Renal cortex interstitium (tissue), 15 donors: ENCODE data around the gene ZG16B. TPM values are rescaled to one million over a fixed set of nuclear protein-coding genes. Genes with fewer than 3 reads are reported as not detected.

ENCODE experiments used
- DNase-seq, 11 donors: peaks; one replicate each; pipeline ENCODE4 v3.0.0-alpha.2; 2013; ENCODE audit warnings: low read depth in 9 of 11, low spot score in 4 of 11; ENCODE audit errors: extremely low read depth in 1 of 11
- long read RNA-seq, 16 experiments: transcript quantifications; one replicate each; lab custom pipeline, GENCODE V29; 2026
- polyA plus RNA-seq, 3 donors: library from polyadenylated mRNA; unstranded; fragments of 120-200 nt; gene quantifications; one replicate each; pipeline ENCODE4 v1.2.1, GENCODE V29; 2013; ENCODE audit not compliant: insufficient read length in 3 of 3

Gene ZG16B, protein sequence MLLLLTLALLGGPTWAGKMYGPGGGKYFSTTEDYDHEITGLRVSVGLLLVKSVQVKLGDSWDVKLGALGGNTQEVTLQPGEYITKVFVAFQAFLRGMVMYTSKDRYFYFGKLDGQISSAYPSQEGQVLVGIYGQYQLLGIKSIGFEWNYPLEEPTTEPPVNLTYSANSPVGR
- polyA plus RNA-seq: under 1 TPM in 1 of 3 donors, not detected in 2; 0.70 TPM
- long read RNA-seq, donor 1: 0 reads
- long read RNA-seq, donor 2: 0 reads
- long read RNA-seq, donor 3: 0 reads
- long read RNA-seq, donor 4: 0 reads
- long read RNA-seq, donor 5: 0 reads
- long read RNA-seq, donor 6: 0 reads
- long read RNA-seq, donor 7: 0 reads
- long read RNA-seq, donor 8: 0 reads
- long read RNA-seq, donor 9, partial matches to known transcripts: 0 of 1 reads
- long read RNA-seq, donor 9, other reads (novel, unspliced or antisense): 0 of 1 reads
- long read RNA-seq, donor 10, partial matches to known transcripts: 0 of 1 reads
- long read RNA-seq, donor 10, other reads (novel, unspliced or antisense): 0 of 1 reads
- long read RNA-seq, donor 11, partial matches to known transcripts: 0 of 1 reads
- long read RNA-seq, donor 11, other reads (novel, unspliced or antisense): 0 of 1 reads
- long read RNA-seq, donor 12: 0 reads
- long read RNA-seq, donor 13: 0 reads
- long read RNA-seq, donor 14: 0 reads
- long read RNA-seq, donor 15: 0 reads
- long read RNA-seq, donor 16, partial matches to known transcripts: 0 of 1 reads
- long read RNA-seq, donor 16, other reads (novel, unspliced or antisense): 0 of 1 reads

DNA sequence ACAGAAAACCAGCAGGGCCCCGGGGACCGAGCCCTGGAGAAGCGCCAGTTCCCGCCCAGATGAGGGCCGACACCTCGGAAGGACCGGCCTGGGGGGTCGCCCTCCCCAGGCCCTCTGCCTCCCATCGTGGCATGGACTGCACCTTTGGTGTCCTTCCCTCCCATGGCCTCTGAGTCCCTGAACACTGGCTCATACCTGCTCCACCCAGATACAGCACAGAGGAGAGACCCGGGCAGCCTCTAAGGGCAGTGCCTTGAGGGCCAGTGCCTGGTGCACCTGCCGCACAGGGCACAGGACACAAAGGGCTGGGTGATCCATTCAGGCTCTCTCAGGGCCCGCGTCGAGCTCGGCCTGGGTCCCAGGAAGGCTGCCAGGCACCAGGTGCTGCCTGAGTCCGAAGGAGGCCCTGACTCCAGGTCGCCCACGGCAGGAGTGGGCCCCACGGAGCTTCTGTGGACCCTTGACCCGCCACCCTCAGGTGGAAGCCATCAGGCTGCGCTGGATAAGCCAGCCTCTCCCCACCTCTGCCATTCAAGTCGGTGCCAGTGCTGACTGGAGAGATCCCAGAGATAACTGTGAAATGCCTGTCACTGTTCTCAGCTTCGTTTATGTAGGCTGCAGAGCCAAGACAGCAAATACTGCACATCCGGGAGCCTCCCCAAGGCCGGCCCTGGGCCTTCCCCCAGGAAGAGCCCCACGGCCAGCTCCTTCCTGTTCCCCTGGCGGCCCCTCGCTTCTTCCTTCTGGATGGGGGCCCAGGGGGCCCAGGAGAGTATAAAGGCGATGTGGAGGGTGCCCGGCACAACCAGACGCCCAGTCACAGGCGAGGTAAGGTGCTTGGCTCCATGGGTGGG, at the start of gene ZG16B:
Gene ZG16B (plus strand): TSS at position 803 of the 854 bp plus-strand sequence. CDS start 139 bp downstream, outside the sequence.
- no peak for DNase-seq

DNA sequence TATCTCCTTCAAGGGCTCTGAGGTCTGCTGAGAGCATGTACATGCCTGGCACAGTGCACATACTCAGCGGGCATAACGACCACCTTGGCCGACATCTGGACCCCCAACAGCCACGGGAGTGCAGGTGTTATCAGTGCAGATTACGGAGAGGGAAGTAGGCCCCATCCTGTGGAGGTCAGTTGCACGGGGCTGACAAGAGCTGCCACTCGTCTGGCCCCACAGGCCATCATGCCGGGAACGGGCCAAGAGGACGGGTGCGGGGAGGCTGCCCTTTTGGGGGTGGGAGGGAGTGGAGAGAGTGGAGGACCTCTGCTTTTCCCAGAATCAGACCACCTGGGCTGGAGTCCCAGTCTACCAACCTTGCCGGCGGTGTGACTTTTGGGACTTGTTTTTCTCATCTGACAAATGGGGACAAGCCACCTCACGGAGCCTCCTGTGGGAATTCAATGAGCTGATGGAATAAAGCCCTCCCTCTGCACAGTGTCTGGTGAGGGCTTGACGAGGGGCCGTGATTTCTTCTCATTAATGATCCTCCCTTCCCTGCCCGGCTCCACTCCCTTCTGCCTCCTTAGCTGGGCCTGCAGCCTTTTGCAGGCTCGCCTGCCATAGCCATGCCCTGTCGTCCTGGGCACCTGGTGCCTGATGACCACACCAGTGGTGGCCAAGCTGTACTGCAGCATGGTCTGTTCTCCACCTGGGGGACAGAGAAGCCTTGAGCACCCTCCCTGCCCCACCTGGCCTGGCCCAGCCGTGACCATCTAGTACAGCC, 47.3 kb upstream of the ZG16B start:
- no peak for DNase-seq

DNA sequence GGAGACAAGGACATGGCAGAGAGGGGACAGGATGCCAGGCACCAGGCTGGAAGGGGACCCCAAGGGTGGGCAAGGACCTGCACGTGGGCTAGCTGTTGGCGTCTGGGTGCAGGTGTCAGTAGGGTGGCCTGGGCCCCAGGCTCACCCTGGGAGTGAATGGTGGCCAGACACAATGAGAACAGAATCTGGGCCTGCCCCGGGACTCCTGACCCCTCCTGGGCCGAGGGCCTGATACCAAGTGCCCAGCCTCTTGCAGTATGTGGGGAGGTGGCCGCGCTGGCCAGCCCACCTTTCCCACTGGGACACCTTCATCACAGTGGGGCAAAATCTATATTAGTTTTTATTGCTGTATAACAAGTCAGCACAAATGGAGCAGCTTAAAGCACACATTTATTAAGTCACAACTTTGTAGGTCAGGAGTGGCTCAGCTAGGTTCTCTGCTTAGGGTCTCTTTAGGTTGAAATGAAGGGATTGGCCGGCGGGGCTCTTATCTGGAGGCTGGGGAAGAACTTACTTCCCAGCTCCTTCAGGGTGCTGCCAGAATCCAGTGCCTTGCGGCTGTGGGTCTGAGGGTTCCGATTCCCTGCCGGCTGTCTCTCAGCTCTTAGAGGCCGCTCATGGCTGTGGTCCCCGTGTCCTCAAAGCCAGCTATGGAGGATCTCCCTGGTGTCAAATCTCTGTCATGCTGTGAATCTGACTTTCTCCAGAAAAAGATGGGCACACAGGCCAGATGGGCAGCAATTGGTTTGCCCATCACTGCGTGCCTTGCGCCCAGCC, 46.3 kb upstream of the ZG16B start:
- no peak for DNase-seq

DNA sequence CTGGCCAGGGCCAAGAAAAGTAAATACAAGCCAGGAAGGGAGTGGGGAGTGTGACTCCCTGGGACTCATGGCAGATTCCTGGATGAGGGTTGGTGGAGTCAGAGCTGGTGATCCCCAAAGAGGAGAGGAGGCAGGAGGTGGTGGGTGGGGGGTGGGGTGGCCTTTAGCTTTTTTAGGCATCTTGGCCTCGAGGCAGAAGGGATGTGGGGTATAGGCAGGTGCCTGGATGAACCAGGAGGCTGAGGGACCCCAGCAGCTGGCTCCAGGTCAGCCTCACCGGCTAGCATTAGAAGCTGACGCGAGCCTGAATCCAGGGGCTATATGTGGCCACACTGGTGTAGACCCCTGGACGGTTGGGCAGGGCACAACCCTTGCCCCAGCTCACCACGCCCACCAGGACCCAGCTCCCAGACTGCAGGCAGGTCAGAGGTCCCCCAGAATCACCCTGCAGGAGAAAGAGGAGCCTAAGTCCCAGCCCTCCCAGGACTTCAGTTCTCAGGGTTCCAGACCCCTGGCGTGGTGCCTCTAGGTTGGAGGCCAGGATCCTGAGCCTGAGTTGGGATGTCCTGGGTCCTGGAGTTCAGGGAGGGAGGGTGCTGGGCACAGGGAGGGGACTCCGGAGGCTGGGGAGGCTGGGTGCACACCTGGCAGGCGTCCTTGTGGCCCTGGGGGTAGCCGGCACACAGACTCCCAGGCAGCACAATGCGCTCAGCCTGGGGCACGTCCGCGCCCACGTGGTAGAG, 45.6 kb upstream of the ZG16B start:
- DNase-seq: no peak

DNA sequence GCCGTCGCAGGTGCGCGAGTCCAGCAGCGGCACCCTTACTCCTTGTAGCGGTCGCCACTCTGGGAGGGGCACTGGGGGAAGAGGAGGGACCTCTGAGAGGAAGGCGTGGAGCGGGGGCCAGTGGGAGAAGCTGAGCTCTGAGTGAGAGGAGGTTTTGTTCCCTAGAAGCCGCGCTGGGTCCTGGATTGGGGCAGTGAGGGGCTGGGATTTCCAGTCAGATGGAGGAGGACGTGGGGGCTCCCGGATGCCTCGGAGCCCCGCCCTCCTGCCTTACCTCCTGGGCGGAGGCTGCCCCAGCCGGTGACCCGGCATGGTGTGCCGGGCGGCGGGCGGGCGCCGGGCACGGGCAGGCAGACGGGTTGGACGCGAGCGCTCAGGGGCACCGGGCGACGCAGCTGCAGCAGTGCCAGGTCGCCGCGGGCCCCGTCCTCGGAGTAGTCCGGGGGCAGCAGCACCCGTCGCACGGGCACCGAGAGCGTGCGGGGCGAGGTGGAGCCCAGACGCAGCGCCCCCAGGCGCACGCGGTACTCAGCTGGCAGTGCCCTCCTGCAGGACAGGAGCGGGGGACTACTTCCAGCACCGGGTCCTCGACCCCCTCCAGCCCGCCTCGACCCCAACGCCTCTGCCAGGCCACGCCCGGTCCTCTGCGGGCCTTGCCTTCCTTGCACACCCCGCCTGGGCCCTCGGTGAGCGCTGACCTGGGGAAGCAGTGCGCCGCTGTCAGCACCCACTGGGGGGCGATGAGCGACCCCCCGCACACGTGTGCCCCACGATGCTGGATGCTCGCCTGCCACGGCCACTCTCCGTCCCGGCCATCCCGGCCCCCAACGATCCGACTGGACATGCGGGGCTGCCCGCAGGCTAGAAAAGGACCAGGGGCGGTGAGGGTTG, 44.8 kb upstream of the ZG16B start:
- DNase-seq: no peak

DNA sequence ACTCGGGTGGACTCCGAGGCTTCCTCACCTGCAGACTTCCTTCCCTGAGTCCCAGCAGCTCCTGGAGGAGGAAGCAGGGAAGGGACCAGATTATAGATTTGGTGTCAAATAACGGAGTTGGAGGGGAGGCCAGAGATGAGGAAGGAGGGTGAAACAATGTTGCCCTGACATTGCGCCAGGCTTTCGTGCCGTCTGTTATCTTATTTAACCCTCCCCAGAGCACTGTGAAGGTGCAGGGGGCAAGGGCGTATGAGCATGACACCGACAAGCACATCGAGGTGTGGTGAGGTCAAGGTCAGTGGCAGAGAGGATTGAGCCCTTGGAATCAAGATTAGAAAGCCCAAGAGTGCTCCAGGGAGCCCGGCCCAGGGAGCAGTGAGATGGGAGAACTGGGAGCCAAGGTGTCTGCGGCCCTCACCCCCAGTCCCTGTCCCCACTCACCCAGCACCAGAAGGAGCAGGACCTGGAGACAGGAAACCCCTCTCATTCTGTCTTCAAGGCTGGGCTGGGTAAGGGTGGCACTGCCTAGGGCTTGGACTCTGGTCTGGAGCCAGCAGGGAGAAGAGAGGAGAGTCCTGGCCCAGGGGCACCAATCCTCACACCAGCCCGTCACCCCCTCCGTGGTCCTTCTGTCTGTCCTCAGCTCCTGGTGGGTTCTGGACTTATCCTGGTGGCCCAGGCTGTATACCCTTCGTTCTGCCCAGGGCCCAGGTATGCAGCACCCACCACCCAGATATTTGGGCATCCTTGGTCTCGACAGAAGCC, 43.9 kb upstream of the ZG16B start:
- DNase-seq: no peak

DNA sequence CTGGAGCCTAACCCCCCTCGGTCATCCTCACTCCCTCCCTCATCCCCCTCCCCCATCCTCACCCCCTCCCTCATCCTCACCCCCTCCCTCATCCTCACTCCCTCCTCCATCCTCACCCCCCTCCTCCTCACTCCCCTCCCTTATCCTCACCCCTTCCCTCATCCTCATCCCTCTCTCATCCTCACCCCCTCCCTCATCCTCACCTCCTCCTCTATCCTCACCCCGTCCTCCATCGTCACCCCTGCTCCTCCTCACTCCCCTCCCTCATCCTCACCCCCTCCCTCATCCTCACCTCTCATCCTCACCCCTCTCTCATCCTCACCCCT, 43.3 kb upstream of the ZG16B start:
- DNase-seq: no peak

DNA sequence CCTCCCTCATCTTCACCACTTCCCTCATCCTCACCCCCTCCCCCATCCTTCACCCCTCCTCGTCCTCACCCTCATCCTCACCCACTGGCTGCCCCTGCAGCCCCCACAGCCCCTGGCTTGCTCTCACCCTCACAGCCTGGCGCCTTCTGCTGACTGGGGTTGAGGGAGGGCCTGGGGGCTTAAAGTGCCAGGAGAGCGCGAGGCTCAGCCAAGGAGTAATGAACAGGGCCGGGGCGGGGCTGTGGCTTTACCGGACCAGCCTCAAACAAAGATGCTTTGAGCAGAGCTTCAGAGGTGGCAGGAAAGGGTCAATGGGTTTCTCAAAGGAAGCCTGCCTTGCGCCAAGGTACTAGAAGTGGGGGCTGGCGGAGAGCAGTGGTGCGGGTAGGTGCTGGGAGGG, 42.7 kb upstream of the ZG16B start, which contains the start of gene PRSS33:
Gene PRSS33 (minus strand): TSS at position 155 of the 400 bp plus-strand sequence. CDS start 1,013 bp downstream, outside the sequence.
- no peak for DNase-seq

DNA sequence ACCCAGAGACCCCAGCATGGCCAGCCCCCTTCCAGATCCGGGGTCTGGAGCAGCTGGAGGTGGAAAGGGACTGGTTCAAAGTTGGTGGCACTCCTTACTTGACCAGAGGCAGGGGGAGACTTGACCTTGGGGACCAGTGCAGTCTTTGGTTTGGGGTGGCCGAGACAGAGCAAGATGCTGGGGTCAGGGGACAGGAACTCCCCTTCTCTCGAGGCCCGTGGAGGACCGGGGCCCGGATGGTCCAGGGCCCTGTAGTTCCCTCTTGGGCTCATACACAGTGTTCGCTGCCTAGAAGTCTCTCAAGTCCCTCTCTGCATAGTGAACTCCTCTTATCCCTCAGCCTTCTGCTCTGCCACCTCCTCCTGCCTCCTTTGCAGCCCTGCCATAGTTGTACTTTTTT, 42.1 kb upstream of the ZG16B start:
- DNase-seq: no peak

DNA sequence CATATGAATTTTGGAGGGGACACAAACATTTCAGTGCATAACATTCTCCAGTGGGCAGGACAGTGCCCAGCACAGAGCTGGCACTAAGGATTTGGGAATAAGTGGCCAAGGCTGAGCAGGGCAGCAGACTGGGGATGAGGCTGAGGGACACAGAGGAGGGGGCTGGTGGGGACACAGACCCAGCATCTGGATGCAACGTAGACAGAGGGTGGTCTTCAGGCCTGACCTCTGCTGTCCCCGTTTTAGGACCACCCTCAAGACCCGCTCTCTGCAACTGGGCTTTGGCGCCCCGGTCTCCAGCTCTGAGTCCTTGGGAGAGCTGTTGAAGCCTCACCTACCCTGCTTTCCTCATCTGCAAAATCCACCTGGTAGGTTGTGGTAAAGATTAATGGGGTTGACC, 39.5 kb upstream of the ZG16B start:
- DNase-seq: no peak

DNA sequence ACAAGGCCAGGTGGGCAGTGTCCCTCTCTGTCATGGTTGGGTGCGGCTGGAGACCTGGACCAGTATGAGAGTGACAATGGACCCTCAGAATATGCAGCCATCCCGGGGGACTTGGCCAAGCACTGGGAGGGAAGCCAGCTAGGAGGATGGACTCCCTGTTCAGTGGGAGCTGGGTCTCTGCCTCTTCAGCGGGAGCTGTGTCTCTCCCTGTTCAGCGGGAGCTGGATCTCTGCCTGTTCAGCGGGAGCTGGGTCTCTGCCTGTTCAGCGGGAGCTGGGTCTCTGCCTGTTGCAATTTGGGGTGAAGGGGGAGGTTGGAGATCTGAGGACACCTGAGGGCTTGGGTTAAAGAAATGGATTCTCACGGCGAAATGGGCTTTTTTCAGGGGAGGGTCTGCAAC, 38.9 kb upstream of the ZG16B start:
- DNase-seq: no peak

DNA sequence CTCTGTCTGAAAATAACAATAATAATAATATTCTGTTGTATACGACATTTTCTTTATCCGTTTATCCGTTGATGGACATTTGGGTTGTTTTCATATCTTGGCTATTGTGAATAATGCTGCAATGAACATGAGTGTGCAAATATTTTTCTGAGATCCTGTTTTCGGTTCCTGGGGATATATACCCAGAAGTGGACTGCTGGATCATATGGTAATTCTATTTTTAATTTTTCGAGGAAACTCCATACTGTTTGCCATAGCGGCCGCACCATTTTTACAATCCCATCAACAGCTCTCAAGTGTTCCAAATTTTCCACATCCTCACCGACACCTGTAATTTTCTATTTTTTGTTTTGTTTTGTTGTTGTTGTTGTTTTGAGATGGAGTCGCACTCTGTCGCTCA, 37.2 kb upstream of the ZG16B start:
- no peak for DNase-seq

DNA sequence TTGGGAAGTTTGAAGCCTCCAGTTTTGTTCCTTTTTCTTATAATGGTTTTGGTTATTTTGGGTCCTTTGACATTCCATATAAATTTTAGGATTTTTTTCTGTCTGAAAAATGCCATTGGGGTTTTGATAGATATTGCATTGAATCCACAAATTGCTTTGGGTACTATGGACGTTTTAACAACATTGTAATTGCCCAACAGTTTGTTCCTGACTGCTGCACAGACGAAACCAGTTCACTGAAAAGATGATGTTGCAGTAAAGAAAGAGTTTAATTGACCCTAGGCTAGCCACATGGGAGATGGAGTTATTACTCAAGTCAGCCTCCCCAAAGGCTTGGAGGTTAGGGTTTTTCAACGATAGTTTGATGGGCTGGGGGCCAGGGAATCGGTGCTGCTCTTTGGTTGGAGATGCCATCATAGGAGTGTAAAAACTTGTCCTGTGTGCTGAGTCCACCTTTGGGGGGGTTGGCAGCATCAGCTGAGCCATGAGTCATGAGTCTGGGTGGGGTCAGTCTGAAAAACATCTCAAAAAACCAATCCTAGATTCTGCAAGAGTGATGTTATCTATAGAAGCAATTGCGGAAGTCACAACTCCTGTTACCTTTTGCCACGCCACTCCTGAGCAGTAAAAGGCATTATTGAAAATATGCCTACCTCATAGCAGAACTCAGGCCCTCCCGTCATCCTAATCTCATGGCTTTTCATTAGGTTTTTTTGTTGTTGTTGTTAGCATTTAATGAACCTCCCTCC, 34.5 kb upstream of the ZG16B start:
- DNase-seq: no peak

DNA sequence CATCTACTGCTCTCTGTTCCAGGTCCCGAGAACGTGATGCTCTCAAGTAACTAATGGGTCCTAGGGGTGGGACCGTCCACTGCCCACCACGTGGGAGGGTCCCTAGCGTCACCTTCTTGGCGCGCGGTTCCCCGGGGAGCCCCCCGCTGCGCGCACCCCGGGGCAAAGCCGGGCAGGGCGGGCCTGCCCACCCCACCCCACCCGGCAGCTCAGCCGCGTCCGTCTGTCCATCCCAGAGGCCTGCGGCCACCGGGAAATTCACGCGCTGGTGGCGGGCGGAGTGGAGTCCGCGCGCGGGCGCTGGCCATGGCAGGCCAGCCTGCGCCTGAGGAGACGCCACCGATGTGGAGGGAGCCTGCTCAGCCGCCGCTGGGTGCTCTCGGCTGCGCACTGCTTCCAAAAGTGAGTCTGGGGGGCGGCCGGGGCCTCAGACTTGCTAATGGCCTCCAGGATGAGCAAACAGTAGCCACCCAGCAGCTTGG, 31.3 kb upstream of the ZG16B start:
- no peak for DNase-seq
